ENCODE results near the gene CACNA1C. TPM values are rescaled to one million over a fixed set of nuclear protein-coding genes. Genes with fewer than 3 reads are reported as not detected.

CACNA1C gene
- total and polyA plus RNA-seq, 10 of the 15 experiments (the other 5 are each of a cell fraction or from before 2014, with no cell fraction given): under 0.01 to 0.15 (median 0.09) TPM; not detected in 5

GRCh38 chr12:2231011-2231595 is 178.3 kb downstream of the CACNA1C start (continued):
- TF ChIP-seq SIX5 (IDR thresholded peaks at IDR 0.05; ENCODE audit: low read depth, low read length, severe bottlenecking) (no peak), SKIL (IDR thresholded peaks at IDR 0.05; ENCODE audit: low read depth, poor library complexity, severe bottlenecking) (no peak), JUND (IDR thresholded peaks at IDR 0.05; ENCODE audit: low read depth, low read length) (no peak)

GRCh38 chr12:2231956-2232355 is 179.2 kb downstream of the CACNA1C start:
- intact Hi-C loops (cut with micrococcal nuclease; ENCODE audit: unreplicated experiment): no loop called here
- TF ChIP-seq HDAC2 (IDR thresholded peaks at IDR 0.05) (no peak), EP300 (IDR thresholded peaks at IDR 0.05; ENCODE audit: borderline replicate concordance in 1 of 2, control insufficient read depth in 1 of 2, low read depth in 2 of 2, low read length in 2 of 2) (no peak), SP1 (IDR thresholded peaks at IDR 0.05; ENCODE audit: low read depth, low read length) (no peak), RB1 (IDR thresholded peaks at IDR 0.05; ENCODE audit: borderline replicate concordance) (no peak), TCF12 (IDR thresholded peaks at IDR 0.05; ENCODE audit: low read depth, low read length) (no peak)
- ChIA-PET SMC1A (ENCODE audit: uncharacterized antibody, unreplicated experiment) (interaction anchor here (1.2 kb wide), 1 partner anchor 9 kb away, joined by 4 read pairs; no protein-coding TSS in a partner anchor), CTCF (no interaction called here), RAD21 (ENCODE audit: unreplicated experiment) (no interaction called here), POLR2A (no interaction called here)
- H3K27ac ChIP-seq (ENCODE audit: control insufficient read depth, insufficient read depth): no peak overlapping the region
- BruUV-seq (replicated peaks): no TSS peak
- ATAC-seq (no peak), FAIRE-seq (no peak), DNase-seq (ENCODE audit: low read depth, low spot score) (no peak)
- H3K4me3 ChIP-seq: no peak overlapping the region
- no peak overlapping the region for H3K9ac ChIP-seq (ENCODE audit: control insufficient read depth, insufficient read depth, low read length)
- H3K4me2 ChIP-seq (ENCODE audit: control insufficient read depth, insufficient read depth): no peak overlapping the region
- H2AFZ ChIP-seq (ENCODE audit: control insufficient read depth, low read depth, low read length): no peak overlapping the region
- no peaks in the 10 kb centered on the region for H3K79me2 ChIP-seq (ENCODE audit: control insufficient read depth, insufficient read depth, low read length)
- 58% methylated on average over 3 of the region's 3 CpGs for WGBS (ENCODE audit: insufficient coverage, insufficient replicate concordance, low lambda C conversion rate, missing lambda C conversion rate)
- no peaks in the 10 kb centered on the region for H3K36me3 ChIP-seq (ENCODE audit: control insufficient read depth in 2 of 2, insufficient read depth in 2 of 2, low read length in 1 of 2)
- no peaks in the 10 kb centered on the region for H4K20me1 ChIP-seq (ENCODE audit: control insufficient read depth, insufficient read depth)
- H3K4me1 ChIP-seq (ENCODE audit: control insufficient read depth, insufficient read depth, low read length): no peaks in the 10 kb centered on the region
- in situ Hi-C loops (cut with MboI): no loop called here
- no peaks in the 10 kb centered on the region for H3K27me3 ChIP-seq (replicated peaks in 1 of 2; ENCODE audit: control insufficient read depth in 2 of 2, insufficient read depth in 2 of 2, low read length in 1 of 2)
- H3K9me3 ChIP-seq (replicated peaks; ENCODE audit: control insufficient read depth, insufficient read depth, low read length): no peaks in the 10 kb centered on the region

Data from GM12878 (cell line).